HCT116 (cell line): ENCODE data around the gene ASCL5. TPM values are rescaled to one million over a fixed set of nuclear protein-coding genes. Genes with fewer than 3 reads are reported as not detected.

Experiments used
- ATAC-seq: fragments of 200-7000 bp; cut with Tn5 transposase; 2 replicates; pipeline ENCODE4 v1.9.1; 2020; ENCODE audit warnings: mild to moderate bottlenecking, moderate library complexity
- BruUV-seq: library from RNA; stranded (reverse); fragments of 400-500 nt; replicated peaks from 2 replicates; lab custom pipeline; 2021; lab: Mats Ljungman, UMichigan
- CTCF ChIA-PET: fragments of 300-600 bp; sonication (Branson Sonifier 250); formaldehyde crosslinking; loops from one replicate; lab custom pipeline; 2021; ENCODE audit warnings: antibody characterized with exemption; lab: Charles Lee
- POLR2A ChIA-PET: fragments of 300-600, 350-600 bp; sonication (Branson Sonifier 250); formaldehyde crosslinking; loops from one replicate; lab custom pipeline; 2021; ENCODE audit warnings: antibody characterized with exemption; lab: Charles Lee
- RAD21 ChIA-PET, 2 experiments: fragments of 300-600 bp; sonication (Branson Sonifier 250); formaldehyde crosslinking; loops; one replicate each; lab custom pipeline; 2023; ENCODE audit warnings: low total read pairs in 2 of 2; ENCODE audit not compliant: uncharacterized antibody in 2 of 2, unreplicated experiment in 2 of 2, low non-redundant PET in 1 of 2; lab: Charles Lee
- DNase-seq: peaks from one replicate; pipeline ENCODE4 v3.0.0-alpha.2; 2010; ENCODE audit warnings: low read depth, low spot score
- H2AFZ ChIP-seq: fragments of 200-600 bp; shearing (Covaris generic), sonication (generic); 2 replicates; pipeline ENCODE4 v1.6.1; 2017; ENCODE audit warnings: low read depth, mixed run types, mixed read lengths, antibody characterized with exemption, low read length; ENCODE audit not compliant: poor library complexity, severe bottlenecking
- H3K27ac ChIP-seq: 2 replicates; pipeline ENCODE4 v1.5.1; 2012; ENCODE audit warnings: low read depth, low read length
- H3K27me3 ChIP-seq: fragments of 200-600 bp; sonication (generic); 2 replicates; pipeline ENCODE4 v1.6.1; 2016; ENCODE audit warnings: mixed run types, low read length, mixed read lengths; ENCODE audit not compliant: insufficient read depth
- H3K36me3 ChIP-seq, 2 experiments: fragments of 200-500 bp in 1 of 2; fragments of 200-600 bp in 1 of 2; sonication (Bioruptor generic) in 1 of 2; sonication (generic) in 1 of 2; 2 replicates each; pipeline versions ENCODE4 v1.5.1 to v1.6.1; 2014 to 2016; ENCODE audit warnings: low read length in 2 of 2, inconsistent platforms in 1 of 2, mixed read lengths in 1 of 2, mixed run types in 1 of 2; ENCODE audit not compliant: insufficient read depth in 2 of 2, control insufficient read depth in 1 of 2
- H3K4me1 ChIP-seq, 2 experiments: fragments of 200-600 bp in 1 of 2; sonication (generic) in 1 of 2; 2 replicates each; pipeline versions ENCODE4 v1.5.1 to v1.6.1; 2012 to 2017; ENCODE audit warnings: low read length in 2 of 2, inconsistent platforms in 1 of 2, mild to moderate bottlenecking in 1 of 2, mixed read lengths in 1 of 2, mixed run types in 1 of 2, moderate library complexity in 1 of 2; ENCODE audit not compliant: insufficient read depth in 2 of 2, control insufficient read depth in 1 of 2
- H3K4me2 ChIP-seq: fragments of 200-600 bp; sonication (generic); 2 replicates; pipeline ENCODE4 v1.6.1; 2017; ENCODE audit warnings: mixed run types, low read length, mixed read lengths
- H3K4me3 ChIP-seq, 2 experiments: fragments of 200-600 bp in 1 of 2; sonication (generic) in 1 of 2; replicated peaks in 1 of 2; 2 replicates each; pipeline ENCODE4 v1.5.1; 2011 to 2016; ENCODE audit warnings: low read length in 2 of 2, control low read depth in 1 of 2, low read depth in 1 of 2, mild to moderate bottlenecking in 1 of 2, mixed read lengths in 1 of 2, mixed run types in 1 of 2
- H3K79me2 ChIP-seq: fragments of 200-600 bp; sonication (generic); 2 replicates; pipeline ENCODE4 v1.6.1; 2017; ENCODE audit warnings: mild to moderate bottlenecking, mixed run types, low read length, moderate library complexity, mixed read lengths; ENCODE audit not compliant: insufficient read depth
- H3K9ac ChIP-seq: fragments of 200-600 bp; sonication (generic); 2 replicates; pipeline ENCODE4 v1.6.1; 2016; ENCODE audit warnings: low read length, mixed read lengths
- H3K9me2 ChIP-seq: fragments of 200-600 bp; sonication (generic), shearing (Covaris generic); 2 replicates; pipeline ENCODE4 v1.6.1; 2017; ENCODE audit warnings: mixed run types, mild to moderate bottlenecking, moderate library complexity; ENCODE audit not compliant: insufficient read depth
- H3K9me3 ChIP-seq, 2 experiments: fragments of 200-500 bp in 1 of 2; fragments of 200-600 bp in 1 of 2; sonication (Bioruptor generic) in 1 of 2; sonication (generic) in 1 of 2; 2 replicates each; pipeline ENCODE4 v1.6.1; 2014 to 2017; ENCODE audit warnings: low read length in 2 of 2, mixed read lengths in 2 of 2, inconsistent platforms in 1 of 2, low read depth in 1 of 2, mild to moderate bottlenecking in 1 of 2, mixed run types in 1 of 2, moderate library complexity in 1 of 2; ENCODE audit not compliant: control insufficient read depth in 1 of 2, insufficient read depth in 1 of 2
- H4K20me1 ChIP-seq: fragments of 200-600 bp; sonication (generic), shearing (Covaris generic); 2 replicates; pipeline ENCODE4 v1.6.1; 2017; ENCODE audit warnings: mixed run types, mild to moderate bottlenecking, moderate library complexity; ENCODE audit not compliant: insufficient read depth
- CBX3 ChIP-seq: IDR thresholded peaks from 2 replicates; pipeline ENCODE4 v1.6.1; 2012; ENCODE audit warnings: low read depth
- CEBPB ChIP-seq: IDR thresholded peaks from 2 replicates; pipeline ENCODE4 v1.6.1; 2012; ENCODE audit warnings: low read depth
- ELF1 ChIP-seq: IDR thresholded peaks from 2 replicates; pipeline ENCODE4 v1.6.1; 2012; ENCODE audit warnings: low read depth, borderline replicate concordance
- EZH2phosphoT487 ChIP-seq: fragments of 200-600 bp; IDR thresholded peaks from 2 replicates; pipeline ENCODE4 v1.6.1; 2018; ENCODE audit warnings: antibody characterized with exemption, borderline replicate concordance
- JUND ChIP-seq: IDR thresholded peaks from 2 replicates; pipeline ENCODE4 v1.6.1; 2012
- POLR2A ChIP-seq: IDR thresholded peaks from 2 replicates; pipeline ENCODE4 v1.7.0; 2011; ENCODE audit warnings: borderline replicate concordance; ENCODE audit not compliant: insufficient read depth, insufficient read length; ENCODE audit errors: extremely low read depth
- POLR2AphosphoS5 ChIP-seq: IDR thresholded peaks from 2 replicates; pipeline ENCODE4 v1.6.1; 2011; ENCODE audit warnings: mild to moderate bottlenecking, low read depth, low read length, moderate library complexity
- RAD21 ChIP-seq: IDR thresholded peaks from 2 replicates; pipeline ENCODE4 v1.6.1; 2012; ENCODE audit warnings: low read depth, mild to moderate bottlenecking
- SIN3A ChIP-seq: IDR thresholded peaks from 2 replicates; pipeline ENCODE4 v1.6.1; 2012; ENCODE audit warnings: low read depth
- TCF7L2 ChIP-seq: IDR thresholded peaks from 2 replicates; pipeline ENCODE4 v1.7.0; 2011; ENCODE audit warnings: borderline replicate concordance, inconsistent platforms; ENCODE audit not compliant: insufficient read depth, insufficient read length; ENCODE audit errors: extremely low read depth
- YY1 ChIP-seq: IDR thresholded peaks from 2 replicates; pipeline ENCODE4 v1.6.1; 2011; ENCODE audit warnings: low read length, low read depth, moderate library complexity, mild to moderate bottlenecking; ENCODE audit not compliant: insufficient replicate concordance; ENCODE audit errors: extremely low read depth
- ZBTB33 ChIP-seq: IDR thresholded peaks from 2 replicates; pipeline ENCODE4 v1.6.1; 2011; ENCODE audit warnings: mild to moderate bottlenecking, low read length, moderate library complexity; ENCODE audit not compliant: insufficient replicate concordance; ENCODE audit errors: extremely low read depth
- ZFX ChIP-seq: fragments of 450-650 bp; IDR thresholded peaks from 2 replicates; pipeline ENCODE4 v1.6.1; 2017
- ZNF274 ChIP-seq: fragments of 200-500 bp; sonication (Bioruptor generic); IDR thresholded peaks from 2 replicates; pipeline ENCODE4 v1.6.1; 2014; ENCODE audit warnings: mild to moderate bottlenecking, low read depth, low read length, inconsistent platforms
- intact Hi-C: fragments of 100-400 bp; cut with micrococcal nuclease; formaldehyde crosslinking; loops from 2 replicates; pipeline ENCODE4 v1.10.0; 2022
- total RNA-seq: library from RNA; stranded (reverse); gene quantifications from one replicate; pipeline ENCODE4 v1.2.1, GENCODE V29; 2021; ENCODE audit not compliant: unreplicated experiment
- TF ChIP-seq, protein P1 (sequence below): IDR thresholded peaks from 2 replicates; pipeline ENCODE4 v1.6.1; 2012

The ASCL5 gene
- total RNA-seq, 1 experiment from 2014 or later = 0.15 TPM

- no peak for DNase-seq
- ChIA-PET RAD21 (interaction anchor here (0.7 to 2.3 kb wide), 5 partner anchors 28 to 142 kb away, joined by 3 to 14 read pairs (median 12); no protein-coding TSS in a partner anchor), CTCF (interaction anchor here (0.7 to 4.0 kb wide), 11 partner anchors 14 to 749 kb away, joined by 3 to 55 read pairs (median 4); partner anchors contain the start of gene ASCL5), POLR2A (interaction anchor here (0.8 to 1.7 kb wide), 5 partner anchors 9 to 444 kb away, joined by 3 to 7 read pairs (median 4); partner anchors contain the start of gene DDX59)
- Histone ChIP-seq H3K27me3 (no peaks in the 10 kb centered on the region), H3K79me2 (no peaks in the 10 kb centered on the region), H4K20me1 (no peaks in the 10 kb centered on the region), H3K4me3 (peak overlapping the region; percentile 78 to 86), H3K9ac (peak overlapping the region; percentile 84), H3K36me3 (no peaks in the 10 kb centered on the region), H3K4me1 (peaks cover 6 to 17% of the 10 kb centered on the region in 2 experiments; a peak in 3 of 4 replicates), H3K9me2 (no peaks in the 10 kb centered on the region), H3K4me2 (peak overlapping the region; percentile 83), H3K27ac (peak overlapping the region; percentile 59; the same call in 1 of the 2 replicates), H3K9me3 (no peaks in the 10 kb centered on the region), H2AFZ (peak overlapping the region; percentile 83)
- ATAC-seq = peak; percentile 37; the same call in 1 of the 2 replicates
- intact Hi-C loops = loop anchor here (1.0 kb wide), 2 partner anchors 27 to 141 kb away; no protein-coding TSS in a partner anchor
- TF ChIP-seq, protein P1, sequence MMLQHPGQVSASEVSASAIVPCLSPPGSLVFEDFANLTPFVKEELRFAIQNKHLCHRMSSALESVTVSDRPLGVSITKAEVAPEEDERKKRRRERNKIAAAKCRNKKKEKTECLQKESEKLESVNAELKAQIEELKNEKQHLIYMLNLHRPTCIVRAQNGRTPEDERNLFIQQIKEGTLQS = no peak
- no peak for TF ChIP-seq YY1
- no peak for TF ChIP-seq RAD21
- no peak for TF ChIP-seq ZNF274
- TF ChIP-seq POLR2A = no peak
- no peak for TF ChIP-seq SIN3A
- BruUV-seq = no TSS peak
These were observed 13.3 kb downstream of the ASCL5 start for GRCh38 chr1:201113451-201114244.

DNA sequence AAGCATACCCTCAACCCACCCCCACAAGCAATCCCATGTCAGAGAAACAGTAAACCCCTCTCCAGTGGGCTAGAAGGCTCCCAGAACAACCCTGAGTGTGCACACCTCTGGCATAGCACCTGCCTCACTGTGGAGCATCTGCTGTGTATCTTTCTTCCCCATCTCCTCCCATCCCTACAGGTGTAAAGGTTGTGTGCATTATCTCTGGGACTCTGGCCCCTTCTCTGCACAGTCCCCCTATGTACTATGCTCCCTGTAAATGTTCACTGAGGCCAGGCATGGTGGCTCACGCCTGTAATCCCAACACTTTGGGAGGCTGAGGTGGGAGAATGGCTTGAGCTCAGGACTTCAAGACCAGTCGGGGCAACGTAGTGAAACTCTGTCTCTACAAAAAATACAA, 14.1 kb downstream of the ASCL5 start:
- Histone ChIP-seq H3K79me2 (no peaks in the 10 kb centered on the region), H3K27me3 (no peaks in the 10 kb centered on the region), H3K9me3 (no peaks in the 10 kb centered on the region), H3K4me1 (peaks cover 6 to 17% of the 10 kb centered on the region in 2 experiments; a peak in 3 of 4 replicates), H2AFZ (no peak overlapping the region), H3K27ac (no peak overlapping the region), H3K9me2 (no peaks in the 10 kb centered on the region), H3K9ac (no peak overlapping the region), H4K20me1 (no peaks in the 10 kb centered on the region), H3K4me3 (no peak overlapping the region), H3K36me3 (no peaks in the 10 kb centered on the region), H3K4me2 (no peak overlapping the region)
- BruUV-seq = no TSS peak
- ATAC-seq (no peak), DNase-seq (no peak)
- POLR2A ChIA-PET = interaction anchor here (1.0 kb wide), 1 partner anchor 443 kb away, joined by 3 read pairs; the partner anchor contains the start of gene DDX59
- RAD21 ChIA-PET = interaction anchor here in 1 of 2 experiments (2.3 kb wide), 1 partner anchor 141 kb away, joined by 13 read pairs; no protein-coding TSS in a partner anchor
- intact Hi-C loops = no loop called here
- CTCF ChIA-PET = interaction anchor here (0.7 to 4.0 kb wide), 8 partner anchors 14 to 748 kb away, joined by 3 to 55 read pairs (median 4); partner anchors contain the start of gene ASCL5
- TF ChIP-seq POLR2AphosphoS5 (no peak), POLR2A (no peak), ZBTB33 (no peak), ELF1 (no peak), JUND (no peak), CEBPB (no peak), CBX3 (no peak), EZH2phosphoT487 (no peak), TCF7L2 (no peak), ZFX (no peak)
